Gastrocnemius medialis (tissue), 4 donors: ENCODE data around the gene DPPA2.

Source experiments
- CTCF ChIP-seq, 5 experiments: fragments of 450-650 bp in 3 of 5; fragments of 200-600 bp in 2 of 5; sonication (generic) in 2 of 5; IDR thresholded peaks in 4 of 5; conservative IDR thresholded peaks in 1 of 5; 1 replicate in 4 of 5; 2 replicates in 1 of 5; pipeline ENCODE4 v1.5.1; 2016 to 2019; ENCODE audit warnings: antibody characterized with exemption in 5 of 5, mild to moderate bottlenecking in 3 of 5, moderate library complexity in 3 of 5
- POLR2A ChIP-seq, 2 donors: fragments of 450-650 bp; IDR thresholded peaks; one replicate each; pipeline ENCODE4 v1.6.1; 2017; ENCODE audit warnings: antibody characterized with exemption in 2 of 2, mild to moderate bottlenecking in 2 of 2, moderate library complexity in 2 of 2

GRCh38 chr3:109325109-109325508 is 8.8 kb upstream of the DPPA2 start:
- no peak for TF ChIP-seq CTCF (IDR thresholded peaks at IDR 0.05 in 4 of 5, conservative IDR thresholded peaks at IDR 0.05 in 1 of 5)
- no peak for TF ChIP-seq POLR2A (IDR thresholded peaks at IDR 0.05)
